Esophagus squamous epithelium (tissue), 5 donors: Measurements from ENCODE around the gene ARG1. TPM values are rescaled to one million over a fixed set of nuclear protein-coding genes. Genes with fewer than 3 reads are reported as not detected.

Experiments used
- DNase-seq: peaks from one replicate; lab custom pipeline; 2025; lab: John Stamatoyannopoulos, UW
- H3K27ac ChIP-seq, 4 donors: fragments of 200-600 bp; sonication (generic); one replicate each; pipeline ENCODE4 v1.5.1; 2016 to 2019; ENCODE audit warnings: mild to moderate bottlenecking in 1 of 4
- H3K27me3 ChIP-seq, 4 donors: fragments of 200-600 bp; sonication (generic); 1 replicate in 3 of 4; 2 replicates in 1 of 4; pipeline versions ENCODE4 v1.5.1 to v1.6.0; 2017 to 2021; ENCODE audit warnings: antibody characterized with exemption in 1 of 4
- H3K36me3 ChIP-seq, 3 donors: fragments of 200-600 bp; sonication (generic); one replicate each; pipeline ENCODE4 v1.5.1; 2016 to 2019
- H3K4me1 ChIP-seq, 3 donors: fragments of 200-600 bp; sonication (generic); one replicate each; pipeline ENCODE4 v1.5.1; 2017 to 2019
- H3K4me3 ChIP-seq, 4 donors: fragments of 200-600 bp; sonication (generic); 1 replicate in 3 of 4; 2 replicates in 1 of 4; pipeline ENCODE4 v1.5.1; 2016 to 2019; ENCODE audit warnings: mild to moderate bottlenecking in 2 of 4, moderate library complexity in 1 of 4
- H3K9me3 ChIP-seq, 3 donors: fragments of 200-600 bp; sonication (generic); one replicate each; pipeline ENCODE4 v1.5.1; 2016 to 2019
- CTCF ChIP-seq, 6 experiments: fragments of 450-650 bp in 4 of 6; fragments of 200-600 bp in 2 of 6; sonication (generic) in 2 of 6; IDR thresholded peaks; one replicate each; pipeline ENCODE4 v1.5.1; 2016 to 2019; ENCODE audit warnings: antibody characterized with exemption in 6 of 6, mild to moderate bottlenecking in 4 of 6, moderate library complexity in 4 of 6
- POLR2A ChIP-seq, 4 donors: fragments of 450-650 bp; IDR thresholded peaks; one replicate each; pipeline ENCODE4 v1.6.1; 2017; ENCODE audit warnings: antibody characterized with exemption in 4 of 4, mild to moderate bottlenecking in 4 of 4, moderate library complexity in 3 of 4
- WGBS, 2 donors: methylation state at CpG; one replicate each; pipeline ENCODE4 v1.1.5; 2018; 5-methylcytosine and 5-hydroxymethylcytosine counted together
- intact Hi-C: fragments of 100-400 bp; cut with DNase I; formaldehyde crosslinking; loops from one replicate; pipeline ENCODE4 v1.15.0; 2022
- total RNA-seq, 4 donors: library from RNA; depleted of rRNA; stranded (reverse); fragments of >200 nt; gene quantifications; one replicate each; pipeline ENCODE4 v1.1.0, GENCODE V29; 2016
- donor health status: DM: yes; HTN: yes; CAD: no.

Gene ARG1
- total RNA-seq, 4 donors from 2014 or later, result 0.19 to 2.7 TPM; not detected in 2

GRCh38 chr6:131594074-131594473 lies 21.0 kb downstream of the ARG1 start:
- WGBS, 2 donors, result 93 to 94% methylated on average over 11 of the region's 11 CpGs
- TF ChIP-seq CTCF (IDR thresholded peaks at IDR 0.05) (no peak), POLR2A (IDR thresholded peaks at IDR 0.05) (no peak)
- intact Hi-C loops, result no loop called here
- no peak overlapping the region for H3K4me3 ChIP-seq
- peaks cover 3 to 100% (median 23%) of the 10 kb centered on the region in 3 donors for H3K36me3 ChIP-seq
- no peaks in the 10 kb centered on the region for H3K9me3 ChIP-seq
- no peaks in the 10 kb centered on the region for H3K4me1 ChIP-seq
- H3K27me3 ChIP-seq, result no peaks in the 10 kb centered on the region
- DNase-seq, result no peak
- H3K27ac ChIP-seq, result no peak overlapping the region

GRCh38 chr6:131597446-131597845 lies 24.4 kb downstream of the ARG1 start:
- no peak overlapping the region for H3K27ac ChIP-seq
- 96 to 97% methylated on average over 3 of the region's 3 CpGs for WGBS, 2 donors
- no peak for DNase-seq
- no peak overlapping the region for H3K4me3 ChIP-seq
- TF ChIP-seq CTCF (IDR thresholded peaks at IDR 0.05) (peak in 2 of 6 experiments; percentile 12 to 18), POLR2A (IDR thresholded peaks at IDR 0.05) (no peak)
- no peaks in the 10 kb centered on the region for H3K9me3 ChIP-seq
- no peaks in the 10 kb centered on the region for H3K4me1 ChIP-seq
- intact Hi-C loops, result no loop called here
- H3K27me3 ChIP-seq, result no peaks in the 10 kb centered on the region
- H3K36me3 ChIP-seq, result peaks cover 0 to 100% (median 22%) of the 10 kb centered on the region in 3 donors

- TF ChIP-seq CTCF (IDR thresholded peaks at IDR 0.05) (no peak), POLR2A (IDR thresholded peaks at IDR 0.05) (no peak)
- Histone ChIP-seq H3K9me3 (no peaks in the 10 kb centered on the region), H3K36me3 (peaks cover 0 to 100% (median 32%) of the 10 kb centered on the region in 3 donors), H3K4me3 (no peak overlapping the region), H3K4me1 (no peaks in the 10 kb centered on the region), H3K27me3 (no peaks in the 10 kb centered on the region), H3K27ac (no peak overlapping the region)
- WGBS, 2 donors, result 85 to 88% methylated on average over 4 of the region's 4 CpGs
- intact Hi-C loops, result no loop called here
- DNase-seq, result no peak
These were observed 27.7 kb downstream of the ARG1 start for GRCh38 chr6:131600716-131601115.

GRCh38 chr6:131602781-131603312 lies 29.8 kb downstream of the ARG1 start:
- H3K9me3 ChIP-seq, result no peaks in the 10 kb centered on the region
- DNase-seq, result no peak
- no peak overlapping the region for H3K4me3 ChIP-seq
- 70 to 75% methylated on average over 1 of the region's 1 CpG for WGBS, 2 donors
- H3K27me3 ChIP-seq, result no peaks in the 10 kb centered on the region
- no peak overlapping the region for H3K27ac ChIP-seq
- H3K36me3 ChIP-seq, result peaks cover 0 to 100% (median 41%) of the 10 kb centered on the region in 3 donors
- TF ChIP-seq POLR2A (IDR thresholded peaks at IDR 0.05) (no peak), CTCF (IDR thresholded peaks at IDR 0.05) (no peak)
- intact Hi-C loops, result no loop called here
- H3K4me1 ChIP-seq, result no peaks in the 10 kb centered on the region

- no peaks in the 10 kb centered on the region for H3K4me1 ChIP-seq
- WGBS, 2 donors, result 87% methylated on average over 5 of the region's 5 CpGs
- no peaks in the 10 kb centered on the region for H3K9me3 ChIP-seq
- no peak overlapping the region for H3K27ac ChIP-seq
- no peak overlapping the region for H3K4me3 ChIP-seq
- TF ChIP-seq CTCF (IDR thresholded peaks at IDR 0.05), result no peak
- no peak for TF ChIP-seq POLR2A (IDR thresholded peaks at IDR 0.05)
- DNase-seq, result no peak
- peaks cover 0 to 100% (median 30%) of the 10 kb centered on the region in 3 donors for H3K36me3 ChIP-seq
- intact Hi-C loops, result no loop called here
- H3K27me3 ChIP-seq, result no peaks in the 10 kb centered on the region
These were observed 40.4 kb downstream of the ARG1 start for GRCh38 chr6:131613296-131613925.
